Trophoblast cell (in vitro differentiated cells and primary cell): ENCODE measurements around the gene RBFOX1.

Experiments
- DNase-seq, 2 donors: peaks; one replicate each; pipeline ENCODE4 v3.0.0-alpha.2; 2016
- H2AFZ ChIP-seq: 2 replicates; pipeline ENCODE4 v1.6.1; 2013; ENCODE audit warnings: low read length, moderate library complexity, mild to moderate bottlenecking; ENCODE audit not compliant: insufficient read depth, poor library complexity
- H2AK5ac ChIP-seq: 2 replicates; pipeline ENCODE4 v1.6.1; 2013; ENCODE audit warnings: mild to moderate bottlenecking, low read length
- H2BK120ac ChIP-seq: 2 replicates; pipeline ENCODE4 v1.6.1; 2013; ENCODE audit warnings: low read length, mild to moderate bottlenecking, moderate library complexity; ENCODE audit not compliant: insufficient read depth, poor library complexity
- H2BK12ac ChIP-seq: 2 replicates; pipeline ENCODE4 v1.6.1; 2013; ENCODE audit warnings: mild to moderate bottlenecking, low read length, moderate library complexity
- H2BK5ac ChIP-seq: 2 replicates; pipeline ENCODE4 v1.6.1; 2013; ENCODE audit warnings: low read length, low read depth, moderate library complexity, mild to moderate bottlenecking; ENCODE audit not compliant: poor library complexity
- H3K14ac ChIP-seq: 2 replicates; pipeline ENCODE4 v1.6.1; 2013; ENCODE audit warnings: mild to moderate bottlenecking, low read length
- H3K18ac ChIP-seq: 2 replicates; pipeline ENCODE4 v1.6.1; 2013; ENCODE audit warnings: mild to moderate bottlenecking, low read length
- H3K23ac ChIP-seq: 2 replicates; pipeline ENCODE4 v1.6.1; 2013; ENCODE audit warnings: low read length
- H3K27ac ChIP-seq: 2 replicates; pipeline ENCODE4 v1.5.1; 2013; ENCODE audit warnings: low read depth, mild to moderate bottlenecking, inconsistent platforms, low read length, moderate library complexity
- H3K27me3 ChIP-seq: 2 replicates; pipeline ENCODE4 v1.6.1; 2013; ENCODE audit warnings: inconsistent platforms, mild to moderate bottlenecking, low read length, moderate library complexity; ENCODE audit not compliant: insufficient read depth
- H3K36me3 ChIP-seq, 2 experiments: 1 replicate in 1 of 2; 2 replicates in 1 of 2; pipeline ENCODE4 v1.6.1; 2013; ENCODE audit warnings: low read length in 2 of 2, mild to moderate bottlenecking in 2 of 2, moderate library complexity in 1 of 2; ENCODE audit not compliant: insufficient read depth in 2 of 2, control insufficient read depth in 1 of 2
- H3K4ac ChIP-seq: 2 replicates; pipeline ENCODE4 v1.6.1; 2013; ENCODE audit warnings: low read depth, mild to moderate bottlenecking, low read length, moderate library complexity
- H3K4me1 ChIP-seq, 2 experiments: 1 replicate in 1 of 2; 2 replicates in 1 of 2; pipeline ENCODE4 v1.6.1; 2013; ENCODE audit warnings: low read length in 2 of 2, mild to moderate bottlenecking in 2 of 2, moderate library complexity in 1 of 2; ENCODE audit not compliant: insufficient read depth in 2 of 2, control insufficient read depth in 1 of 2
- H3K4me2 ChIP-seq: 2 replicates; pipeline ENCODE4 v1.6.1; 2013; ENCODE audit warnings: inconsistent platforms, mild to moderate bottlenecking, low read length, moderate library complexity
- H3K4me3 ChIP-seq: 2 replicates; pipeline ENCODE4 v1.5.1; 2013; ENCODE audit warnings: mild to moderate bottlenecking, low read depth, low read length, inconsistent platforms
- H3K79me1 ChIP-seq: one replicate; pipeline ENCODE4 v1.6.1; 2013; ENCODE audit warnings: low read length
- H3K79me2 ChIP-seq: 2 replicates; pipeline ENCODE4 v1.6.1; 2013; ENCODE audit warnings: low read length, mild to moderate bottlenecking; ENCODE audit not compliant: control insufficient read depth, insufficient read depth, poor library complexity
- H3K9ac ChIP-seq: 2 replicates; pipeline ENCODE4 v1.6.1; 2013; ENCODE audit warnings: mild to moderate bottlenecking, low read length
- H3K9me3 ChIP-seq: 2 replicates; pipeline ENCODE4 v1.6.1; 2013; ENCODE audit warnings: low read depth, mild to moderate bottlenecking, control low read depth, inconsistent platforms, low read length; ENCODE audit not compliant: insufficient read depth
- H4K12ac ChIP-seq: 2 replicates; pipeline ENCODE4 v1.6.1; 2013; ENCODE audit warnings: low read depth, mild to moderate bottlenecking, low read length, moderate library complexity
- H4K8ac ChIP-seq: 2 replicates; pipeline ENCODE4 v1.6.1; 2013; ENCODE audit warnings: low read depth, mild to moderate bottlenecking, low read length, moderate library complexity
- H4K91ac ChIP-seq: one replicate; pipeline ENCODE4 v1.6.1; 2013; ENCODE audit warnings: low read depth, mild to moderate bottlenecking, low read length, moderate library complexity
- WGBS: extraction: QIAGEN DNeasy Blood & Tissue Kit; methylation state at CpG from one replicate; pipeline ENCODE4 v1.1.7; 2013; ENCODE audit warnings: missing lambda C conversion rate; ENCODE audit not compliant: insufficient read length, insufficient coverage; ENCODE audit errors: extremely low coverage; 5-methylcytosine and 5-hydroxymethylcytosine counted together

Gene RBFOX1

GRCh38 chr16:7437135-7437804 is 104.6 kb downstream of the RBFOX1 start:
- no peaks in the 10 kb centered on the region for H3K36me3 ChIP-seq
- H3K79me1 ChIP-seq = no peaks in the 10 kb centered on the region
- H3K9ac ChIP-seq = no peak overlapping the region
- H3K4me3 ChIP-seq = no peak overlapping the region
- no peak overlapping the region for H3K18ac ChIP-seq
- no peak overlapping the region for H3K4ac ChIP-seq
- no peak overlapping the region for H2BK12ac ChIP-seq
- H2AFZ ChIP-seq = no peak overlapping the region
- H3K79me2 ChIP-seq = no peaks in the 10 kb centered on the region
- no peak overlapping the region for H3K4me2 ChIP-seq
- no peak overlapping the region for H2BK5ac ChIP-seq
- no peak overlapping the region for H3K27ac ChIP-seq
- no peak overlapping the region for H2AK5ac ChIP-seq
- H4K8ac ChIP-seq = no peak overlapping the region
- no peaks in the 10 kb centered on the region for H3K27me3 ChIP-seq
- no peak overlapping the region for H3K14ac ChIP-seq
- no peak overlapping the region for H4K91ac ChIP-seq
- no peaks in the 10 kb centered on the region for H3K4me1 ChIP-seq
- DNase-seq = no peak
- H4K12ac ChIP-seq = no peak overlapping the region
- no peak overlapping the region for H3K23ac ChIP-seq
- peaks cover 2% of the 10 kb centered on the region for H3K9me3 ChIP-seq
- no CpG with 5 or more reads among the region's 12 CpGs for WGBS
- no peak overlapping the region for H2BK120ac ChIP-seq

- Histone ChIP-seq H2BK120ac (no peak overlapping the region), H3K23ac (no peak overlapping the region), H3K18ac (no peak overlapping the region), H2BK5ac (no peak overlapping the region), H4K91ac (no peak overlapping the region), H3K9ac (no peak overlapping the region), H3K4me3 (no peak overlapping the region), H3K4me2 (no peak overlapping the region), H4K12ac (no peak overlapping the region), H3K4me1 (no peaks in the 10 kb centered on the region), H3K36me3 (no peaks in the 10 kb centered on the region), H2BK12ac (no peak overlapping the region), H3K79me2 (no peaks in the 10 kb centered on the region), H3K79me1 (no peaks in the 10 kb centered on the region), H3K9me3 (peaks cover 2% of the 10 kb centered on the region), H3K4ac (no peak overlapping the region), H3K27ac (no peak overlapping the region), H3K27me3 (no peaks in the 10 kb centered on the region), H4K8ac (no peak overlapping the region), H2AK5ac (no peak overlapping the region), H3K14ac (no peak overlapping the region), H2AFZ (no peak overlapping the region)
- no CpG with 5 or more reads among the region's 7 CpGs for WGBS
- no peak for DNase-seq
Measured at GRCh38 chr16:7437843-7438242, 105.2 kb downstream of the RBFOX1 start.

- H2BK5ac ChIP-seq = no peak overlapping the region
- H2BK12ac ChIP-seq = no peak overlapping the region
- H3K14ac ChIP-seq = no peak overlapping the region
- no peaks in the 10 kb centered on the region for H3K27me3 ChIP-seq
- H2AFZ ChIP-seq = no peak overlapping the region
- no peak overlapping the region for H3K4ac ChIP-seq
- H3K27ac ChIP-seq = no peak overlapping the region
- H2AK5ac ChIP-seq = no peak overlapping the region
- DNase-seq = no peak
- no peak overlapping the region for H4K12ac ChIP-seq
- H3K79me2 ChIP-seq = no peaks in the 10 kb centered on the region
- no peaks in the 10 kb centered on the region for H3K4me1 ChIP-seq
- WGBS = no CpG with 5 or more reads among the region's 5 CpGs
- no peak overlapping the region for H3K9ac ChIP-seq
- no peak overlapping the region for H3K23ac ChIP-seq
- H4K8ac ChIP-seq = no peak overlapping the region
- no peak overlapping the region for H3K18ac ChIP-seq
- H3K4me2 ChIP-seq = no peak overlapping the region
- H2BK120ac ChIP-seq = no peak overlapping the region
- no peaks in the 10 kb centered on the region for H3K79me1 ChIP-seq
- no peak overlapping the region for H3K4me3 ChIP-seq
- peaks cover 2% of the 10 kb centered on the region for H3K9me3 ChIP-seq
- no peaks in the 10 kb centered on the region for H3K36me3 ChIP-seq
- H4K91ac ChIP-seq = no peak overlapping the region
Measured at GRCh38 chr16:7438601-7439000, 106.0 kb downstream of the RBFOX1 start.

GRCh38 chr16:7439518-7439917 is 106.9 kb downstream of the RBFOX1 start:
- no peak overlapping the region for H4K8ac ChIP-seq
- H3K9ac ChIP-seq = no peak overlapping the region
- no peaks in the 10 kb centered on the region for H3K27me3 ChIP-seq
- no peak overlapping the region for H2BK120ac ChIP-seq
- H3K4ac ChIP-seq = no peak overlapping the region
- no peaks in the 10 kb centered on the region for H3K79me1 ChIP-seq
- H3K4me2 ChIP-seq = no peak overlapping the region
- H3K36me3 ChIP-seq = no peaks in the 10 kb centered on the region
- H3K9me3 ChIP-seq = peaks cover 2% of the 10 kb centered on the region
- H2AFZ ChIP-seq = no peak overlapping the region
- H4K91ac ChIP-seq = no peak overlapping the region
- no peak for DNase-seq
- no peak overlapping the region for H2BK12ac ChIP-seq
- H3K23ac ChIP-seq = no peak overlapping the region
- WGBS = no CpG with 5 or more reads among the region's 4 CpGs
- no peak overlapping the region for H4K12ac ChIP-seq
- no peak overlapping the region for H3K14ac ChIP-seq
- no peak overlapping the region for H3K27ac ChIP-seq
- H3K4me1 ChIP-seq = no peaks in the 10 kb centered on the region
- H3K18ac ChIP-seq = no peak overlapping the region
- H3K79me2 ChIP-seq = no peaks in the 10 kb centered on the region
- H3K4me3 ChIP-seq = no peak overlapping the region
- no peak overlapping the region for H2AK5ac ChIP-seq
- H2BK5ac ChIP-seq = no peak overlapping the region
